GM10266 (cell line): Measurements from ENCODE around the gene CEP350.
A peak's percentile ranks its signal among the peaks of the same experiment; 100 is the strongest.

ENCODE experiments used
- DNase-seq: peaks from one replicate; pipeline ENCODE4 v3.0.0; 2012; ENCODE audit errors: extremely low spot score
- TF ChIP-seq, protein P1 (sequence below): IDR thresholded peaks from 2 replicates; pipeline ENCODE4 v1.5.1; 2012; ENCODE audit warnings: mild to moderate bottlenecking, low read depth; ENCODE audit not compliant: control insufficient read depth, insufficient read depth; ENCODE audit errors: missing control alignments

The CEP350 gene, protein sequence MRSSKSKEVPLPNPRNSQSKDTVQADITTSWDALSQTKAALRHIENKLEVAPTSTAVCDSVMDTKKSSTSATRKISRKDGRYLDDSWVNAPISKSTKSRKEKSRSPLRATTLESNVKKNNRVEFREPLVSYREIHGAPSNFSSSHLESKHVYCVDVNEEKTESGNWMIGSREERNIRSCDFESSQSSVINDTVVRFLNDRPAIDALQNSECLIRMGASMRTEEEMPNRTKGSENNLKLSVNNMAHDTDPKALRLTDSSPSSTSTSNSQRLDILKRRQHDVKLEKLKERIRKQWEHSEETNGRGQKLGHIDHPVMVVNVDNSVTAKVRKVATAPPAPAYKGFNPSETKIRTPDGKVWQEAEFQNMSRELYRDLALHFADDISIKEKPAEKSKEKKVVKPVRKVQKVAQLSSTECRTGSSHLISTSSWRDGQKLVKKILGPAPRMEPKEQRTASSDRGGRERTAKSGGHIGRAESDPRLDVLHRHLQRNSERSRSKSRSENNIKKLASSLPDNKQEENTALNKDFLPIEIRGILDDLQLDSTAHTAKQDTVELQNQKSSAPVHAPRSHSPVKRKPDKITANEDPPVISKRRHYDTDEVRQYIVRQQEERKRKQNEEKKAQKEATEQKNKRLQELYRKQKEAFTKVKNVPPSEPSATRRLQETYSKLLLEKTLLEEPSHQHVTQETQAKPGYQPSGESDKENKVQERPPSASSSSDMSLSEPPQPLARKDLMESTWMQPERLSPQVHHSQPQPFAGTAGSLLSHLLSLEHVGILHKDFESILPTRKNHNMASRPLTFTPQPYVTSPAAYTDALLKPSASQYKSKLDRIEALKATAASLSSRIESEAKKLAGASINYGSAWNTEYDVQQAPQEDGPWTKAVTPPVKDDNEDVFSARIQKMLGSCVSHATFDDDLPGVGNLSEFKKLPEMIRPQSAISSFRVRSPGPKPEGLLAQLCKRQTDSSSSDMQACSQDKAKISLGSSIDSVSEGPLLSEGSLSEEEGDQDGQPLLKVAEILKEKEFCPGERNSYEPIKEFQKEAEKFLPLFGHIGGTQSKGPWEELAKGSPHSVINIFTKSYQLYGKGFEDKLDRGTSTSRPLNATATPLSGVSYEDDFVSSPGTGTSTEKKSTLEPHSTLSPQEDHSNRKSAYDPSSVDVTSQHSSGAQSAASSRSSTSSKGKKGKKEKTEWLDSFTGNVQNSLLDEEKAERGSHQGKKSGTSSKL (N-terminal part only)

DNA sequence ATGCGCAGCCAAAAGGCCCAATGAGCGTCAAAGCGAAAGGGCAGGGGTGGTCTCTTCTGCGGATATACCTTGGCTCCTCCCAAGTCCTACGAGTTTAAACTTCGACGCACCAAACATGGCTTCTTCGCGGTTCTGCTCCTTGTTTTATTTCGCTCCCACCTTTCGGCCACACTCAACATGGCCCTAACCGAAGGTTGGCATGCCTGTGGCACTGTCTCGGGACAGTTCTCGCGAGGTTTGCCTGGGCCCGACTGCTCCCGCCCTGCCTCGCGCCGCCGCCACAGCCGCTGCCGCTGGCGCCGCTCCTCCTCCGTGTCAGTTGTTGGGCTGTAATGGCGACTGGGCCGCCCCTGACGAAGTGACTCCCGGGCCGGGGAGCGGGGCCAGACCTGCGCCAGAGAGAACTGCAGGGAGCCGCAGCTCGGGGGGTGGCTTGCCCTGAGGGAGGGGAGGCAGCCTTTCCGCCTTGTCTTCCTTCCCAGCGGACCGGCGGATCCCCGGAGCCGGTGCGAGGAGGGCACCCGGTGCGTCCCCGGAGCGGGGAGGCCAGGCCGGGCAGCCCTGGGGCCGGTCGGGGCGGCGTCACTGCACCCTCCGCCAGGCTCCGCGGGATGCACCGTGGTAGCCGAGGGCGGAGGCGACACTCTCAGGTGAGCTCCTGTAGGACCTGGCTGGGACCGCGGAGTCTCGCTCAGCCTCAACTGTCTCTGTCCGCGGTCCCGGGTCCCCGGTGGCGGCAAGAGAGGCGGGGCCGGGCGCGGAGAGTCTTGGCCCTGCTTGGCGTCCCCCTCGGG, at the start of gene CEP350:
CEP350 (plus strand) TSS at position 318 of the 794 bp plus-strand sequence. CDS start 31,372 bp downstream, outside the sequence.
- DNase-seq = peak; percentile 86
- TF ChIP-seq, protein P1, sequence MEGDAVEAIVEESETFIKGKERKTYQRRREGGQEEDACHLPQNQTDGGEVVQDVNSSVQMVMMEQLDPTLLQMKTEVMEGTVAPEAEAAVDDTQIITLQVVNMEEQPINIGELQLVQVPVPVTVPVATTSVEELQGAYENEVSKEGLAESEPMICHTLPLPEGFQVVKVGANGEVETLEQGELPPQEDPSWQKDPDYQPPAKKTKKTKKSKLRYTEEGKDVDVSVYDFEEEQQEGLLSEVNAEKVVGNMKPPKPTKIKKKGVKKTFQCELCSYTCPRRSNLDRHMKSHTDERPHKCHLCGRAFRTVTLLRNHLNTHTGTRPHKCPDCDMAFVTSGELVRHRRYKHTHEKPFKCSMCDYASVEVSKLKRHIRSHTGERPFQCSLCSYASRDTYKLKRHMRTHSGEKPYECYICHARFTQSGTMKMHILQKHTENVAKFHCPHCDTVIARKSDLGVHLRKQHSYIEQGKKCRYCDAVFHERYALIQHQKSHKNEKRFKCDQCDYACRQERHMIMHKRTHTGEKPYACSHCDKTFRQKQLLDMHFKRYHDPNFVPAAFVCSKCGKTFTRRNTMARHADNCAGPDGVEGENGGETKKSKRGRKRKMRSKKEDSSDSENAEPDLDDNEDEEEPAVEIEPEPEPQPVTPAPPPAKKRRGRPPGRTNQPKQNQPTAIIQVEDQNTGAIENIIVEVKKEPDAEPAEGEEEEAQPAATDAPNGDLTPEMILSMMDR = no peak

DNA sequence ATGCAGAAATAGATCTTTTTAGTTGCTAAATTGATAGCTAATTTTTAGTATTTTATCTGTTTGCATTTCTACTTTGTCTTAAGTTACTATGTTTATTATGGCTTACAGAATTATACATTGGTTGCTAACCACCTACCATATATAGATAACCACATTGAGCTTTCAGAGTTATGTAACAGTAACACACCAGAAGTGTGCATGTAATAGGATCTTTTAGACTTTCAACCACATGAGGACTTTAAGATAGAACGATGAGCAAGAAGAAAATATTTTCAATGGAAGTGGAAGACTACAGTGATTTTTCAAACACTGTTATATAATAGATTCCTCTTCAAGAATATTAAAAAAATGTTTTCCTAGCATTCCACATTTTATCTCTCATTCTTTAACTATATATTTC, 43.7 kb upstream of the CEP350 start:
- TF ChIP-seq, protein P1 = no peak
- no peak for DNase-seq

DNA sequence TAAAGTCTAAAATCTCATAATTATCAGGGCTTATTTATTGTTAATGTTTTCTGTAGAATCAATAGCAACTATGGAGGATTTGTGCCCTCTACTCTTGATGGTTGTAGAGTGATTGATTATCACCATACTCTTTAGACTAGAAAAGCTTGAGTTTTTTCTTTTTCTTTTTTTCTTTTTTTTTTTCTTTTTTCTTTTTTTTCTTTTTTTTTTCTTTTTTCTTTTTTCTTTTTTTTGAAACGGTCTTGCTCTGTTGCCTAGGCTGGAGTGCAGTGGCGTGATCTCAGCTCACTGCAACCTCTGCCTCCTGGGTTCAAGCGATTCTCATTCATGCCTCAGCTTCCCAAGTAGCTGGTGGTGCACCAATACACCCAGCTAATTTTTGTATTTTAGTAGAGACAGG, 42.8 kb upstream of the CEP350 start:
- TF ChIP-seq, protein P1 = no peak
- DNase-seq = no peak

DNA sequence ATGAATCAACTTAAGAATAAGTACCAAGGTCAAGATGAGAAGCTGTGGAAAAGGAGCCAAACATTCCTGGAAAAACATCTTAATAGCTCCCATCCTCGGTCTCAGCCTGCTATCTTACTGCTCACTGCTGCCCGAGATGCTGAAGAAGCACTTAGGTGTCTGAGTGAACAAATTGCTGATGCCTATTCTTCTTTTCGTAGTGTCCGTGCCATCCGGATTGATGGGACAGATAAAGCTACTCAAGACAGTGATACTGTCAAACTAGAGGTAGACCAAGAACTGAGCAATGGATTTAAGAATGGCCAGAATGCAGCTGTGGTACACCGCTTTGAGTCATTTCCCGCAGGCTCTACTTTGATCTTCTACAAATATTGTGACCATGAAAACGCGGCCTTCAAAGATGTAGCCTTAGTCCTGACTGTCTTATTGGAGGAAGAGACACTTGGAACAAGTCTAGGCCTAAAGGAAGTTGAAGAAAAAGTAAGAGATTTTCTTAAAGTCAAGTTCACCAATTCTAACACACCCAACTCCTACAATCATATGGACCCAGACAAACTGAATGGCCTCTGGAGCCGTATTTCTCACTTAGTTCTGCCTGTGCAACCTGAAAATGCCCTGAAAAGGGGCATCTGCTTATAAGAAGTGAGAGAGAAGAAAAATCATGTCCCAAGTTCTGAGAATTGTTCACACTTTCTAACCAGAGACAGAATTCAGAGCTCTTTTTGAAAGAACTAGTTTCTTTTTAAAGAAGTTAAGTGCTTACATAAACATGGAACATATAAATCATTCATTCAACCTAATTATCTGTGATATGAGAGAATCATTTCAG, 36.8 kb upstream of the CEP350 start:
- no peak for DNase-seq
- TF ChIP-seq, protein P1 = no peak

DNA sequence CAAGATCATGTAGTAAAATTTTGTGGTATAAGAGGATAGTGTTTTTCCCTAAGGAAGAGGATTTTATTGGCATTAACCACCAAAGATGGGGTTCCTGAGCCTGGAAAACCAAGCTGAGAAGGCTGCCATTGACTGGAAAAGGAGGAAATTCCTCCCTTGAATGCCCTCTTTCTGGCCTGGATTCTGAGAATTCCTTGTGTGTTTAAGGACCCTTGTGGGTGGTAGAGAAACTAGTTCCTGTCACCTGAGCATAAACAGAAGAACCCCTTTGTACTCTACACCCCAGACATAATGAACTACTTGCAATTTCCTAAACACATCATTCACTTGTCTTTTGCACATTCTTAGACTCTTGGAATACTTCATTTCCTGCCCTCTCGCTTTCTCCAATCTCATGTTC, 33.1 kb upstream of the CEP350 start:
- DNase-seq = no peak
- TF ChIP-seq, protein P1 = no peak
